IMR-90 (cell line): ENCODE results near the gene FABP2. TPM values are rescaled to one million over a fixed set of nuclear protein-coding genes. Genes with fewer than 3 reads are reported as not detected.

Source experiments
- ATAC-seq: fragments of 200-7000 bp; cut with Tn5 transposase; 2 replicates; pipeline ENCODE4 v1.9.1; 2020; ENCODE audit warnings: low read depth, mild to moderate bottlenecking, moderate library complexity
- BruUV-seq: library from RNA; stranded (reverse); fragments of 400-500 nt; replicated peaks from 2 replicates; lab custom pipeline; 2021; lab: Mats Ljungman, UMichigan
- CTCF ChIA-PET: fragments of 300-600 bp; formaldehyde crosslinking; extraction: SDS; loops from one replicate; lab custom pipeline; 2021; ENCODE audit warnings: antibody characterized with exemption; lab: Yijun Ruan, JAX
- POLR2A ChIA-PET: fragments of 300-600 bp; sonication (Branson Sonifier 250); formaldehyde crosslinking; loops from one replicate; lab custom pipeline; 2022; ENCODE audit warnings: antibody characterized with exemption; ENCODE audit not compliant: unreplicated experiment; lab: Charles Lee
- DNase-seq: peaks from one replicate; pipeline ENCODE4 v3.0.0; 2013
- H2AFZ ChIP-seq: replicated peaks from 2 replicates; pipeline ENCODE3; 2013; ENCODE audit warnings: low read length, mild to moderate bottlenecking; ENCODE audit not compliant: poor library complexity
- H2AK5ac ChIP-seq: 2 replicates; pipeline ENCODE4 v1.6.1; 2013; ENCODE audit warnings: low read depth, low read length, inconsistent platforms
- H2AK9ac ChIP-seq: replicated peaks from 2 replicates; pipeline ENCODE3; 2013; ENCODE audit warnings: mild to moderate bottlenecking, low read depth, low read length, moderate library complexity; ENCODE audit not compliant: poor library complexity
- H2BK120ac ChIP-seq: 2 replicates; pipeline ENCODE4 v1.6.1; 2013; ENCODE audit warnings: low read depth, low read length, inconsistent platforms
- H2BK15ac ChIP-seq: 3 replicates; pipeline ENCODE4 v1.6.1; 2013; ENCODE audit warnings: low read depth, low read length, inconsistent platforms
- H2BK20ac ChIP-seq: 2 replicates; pipeline ENCODE4 v1.6.1; 2013; ENCODE audit warnings: low read depth, mild to moderate bottlenecking, inconsistent platforms, low read length, moderate library complexity
- H2BK5ac ChIP-seq: 2 replicates; pipeline ENCODE4 v1.6.1; 2013; ENCODE audit warnings: mild to moderate bottlenecking, low read depth, low read length, inconsistent platforms; ENCODE audit not compliant: poor library complexity, severe bottlenecking
- H3K14ac ChIP-seq: replicated peaks from 2 replicates; pipeline ENCODE4 v1.6.1; 2013; ENCODE audit warnings: low read depth, low read length, inconsistent platforms
- H3K18ac ChIP-seq: 2 replicates; pipeline ENCODE4 v1.6.1; 2013; ENCODE audit warnings: low read depth, low read length, control low read depth
- H3K23ac ChIP-seq: 2 replicates; pipeline ENCODE4 v1.6.1; 2013; ENCODE audit warnings: low read depth, low read length, inconsistent platforms
- H3K27ac ChIP-seq: 2 replicates; pipeline ENCODE4 v1.5.1; 2013; ENCODE audit warnings: mild to moderate bottlenecking, control low read depth, low read length; ENCODE audit not compliant: insufficient read depth
- H3K27me3 ChIP-seq: 2 replicates; pipeline ENCODE4 v1.6.1; 2013; ENCODE audit warnings: low read length; ENCODE audit not compliant: control insufficient read depth, insufficient read depth
- H3K36me3 ChIP-seq: 2 replicates; pipeline ENCODE4 v1.6.1; 2013; ENCODE audit warnings: low read length, mixed read lengths; ENCODE audit not compliant: control insufficient read depth, insufficient read depth
- H3K4ac ChIP-seq: 2 replicates; pipeline ENCODE4 v1.6.1; 2013; ENCODE audit warnings: low read depth, low read length, inconsistent platforms
- H3K4me1 ChIP-seq: 2 replicates; pipeline ENCODE4 v1.6.1; 2013; ENCODE audit warnings: low read length, mixed read lengths; ENCODE audit not compliant: control insufficient read depth, insufficient read depth
- H3K4me2 ChIP-seq: 2 replicates; pipeline ENCODE4 v1.6.1; 2013; ENCODE audit warnings: low read depth, mild to moderate bottlenecking, control low read depth, low read length, moderate library complexity
- H3K4me3 ChIP-seq: 2 replicates; pipeline ENCODE4 v1.5.1; 2013; ENCODE audit warnings: low read depth, mild to moderate bottlenecking, control low read depth, low read length, moderate library complexity; ENCODE audit not compliant: insufficient read depth
- H3K56ac ChIP-seq: 2 replicates; pipeline ENCODE4 v1.6.1; 2013; ENCODE audit warnings: low read length, inconsistent platforms; ENCODE audit not compliant: insufficient read depth; ENCODE audit errors: extremely low read depth
- H3K79me1 ChIP-seq, 2 experiments: 2 replicates each; pipeline ENCODE4 v1.6.1; 2013; ENCODE audit warnings: low read length in 2 of 2, inconsistent platforms in 1 of 2, low read depth in 1 of 2
- H3K9ac ChIP-seq: 2 replicates; pipeline ENCODE4 v1.6.1; 2013; ENCODE audit warnings: low read depth, low read length, control low read depth
- H3K9me1 ChIP-seq: 2 replicates; pipeline ENCODE4 v1.6.1; 2013; ENCODE audit warnings: low read length, inconsistent platforms; ENCODE audit not compliant: insufficient read depth
- H3K9me3 ChIP-seq: 2 replicates; pipeline ENCODE4 v1.6.1; 2013; ENCODE audit warnings: low read length; ENCODE audit not compliant: control insufficient read depth, insufficient read depth
- H4K20me1 ChIP-seq: 2 replicates; pipeline ENCODE4 v1.6.1; 2013; ENCODE audit warnings: low read length, inconsistent platforms; ENCODE audit not compliant: insufficient read depth
- H4K5ac ChIP-seq: 2 replicates; pipeline ENCODE4 v1.6.1; 2013; ENCODE audit warnings: mild to moderate bottlenecking, low read depth, low read length, control low read depth
- H4K8ac ChIP-seq, 2 experiments: 2 replicates each; pipeline ENCODE4 v1.6.1; 2013; ENCODE audit warnings: low read depth in 2 of 2, low read length in 2 of 2, control low read depth in 1 of 2, inconsistent platforms in 1 of 2
- H4K91ac ChIP-seq: 2 replicates; pipeline ENCODE4 v1.6.1; 2013; ENCODE audit warnings: low read depth, low read length, inconsistent platforms; ENCODE audit not compliant: insufficient read depth
- BHLHE40 ChIP-seq: fragments of 150-350 bp; IDR thresholded peaks from 2 replicates; pipeline ENCODE4 v1.6.1; 2016; ENCODE audit warnings: mild to moderate bottlenecking, low read depth, low read length
- CEBPB ChIP-seq: IDR thresholded peaks from 2 replicates; pipeline ENCODE4 v1.6.1; 2012; ENCODE audit warnings: low read depth, low read length, improper control_type of control experiment
- CHD1 ChIP-seq: IDR thresholded peaks from 2 replicates; pipeline ENCODE4 v1.6.1; 2012; ENCODE audit warnings: low read depth, low read length, improper control_type of control experiment
- FOS ChIP-seq: fragments of 150-350 bp; IDR thresholded peaks from 2 replicates; pipeline ENCODE4 v1.6.1; 2016; ENCODE audit warnings: low read depth, low read length
- MAFK ChIP-seq: IDR thresholded peaks from 2 replicates; pipeline ENCODE4 v1.6.1; 2012; ENCODE audit warnings: low read depth, low read length, improper control_type of control experiment
- MAZ ChIP-seq: IDR thresholded peaks from 2 replicates; pipeline ENCODE4 v1.6.1; 2012; ENCODE audit warnings: low read depth, mild to moderate bottlenecking, low read length, improper control_type of control experiment, moderate library complexity, borderline replicate concordance
- MXI1 ChIP-seq: IDR thresholded peaks from 2 replicates; pipeline ENCODE4 v1.6.1; 2012; ENCODE audit warnings: low read depth, mild to moderate bottlenecking, low read length, moderate library complexity, borderline replicate concordance
- NFE2L2 ChIP-seq: fragments of 150-350 bp; IDR thresholded peaks from 2 replicates; pipeline ENCODE4 v1.6.1; 2016; ENCODE audit warnings: low read depth, mild to moderate bottlenecking, low read length
- POLR2A ChIP-seq: IDR thresholded peaks from 2 replicates; pipeline ENCODE4 v1.6.1; 2012; ENCODE audit warnings: mild to moderate bottlenecking, low read depth, low read length
- RAD21 ChIP-seq: IDR thresholded peaks from 2 replicates; pipeline ENCODE4 v1.6.1; 2012; ENCODE audit warnings: low read length, improper control_type of control experiment
- RCOR1 ChIP-seq: IDR thresholded peaks from 2 replicates; pipeline ENCODE4 v1.6.1; 2012; ENCODE audit warnings: mild to moderate bottlenecking, low read length, improper control_type of control experiment; ENCODE audit not compliant: insufficient replicate concordance
- RFX5 ChIP-seq: IDR thresholded peaks from 2 replicates; pipeline ENCODE4 v1.8.0; 2012; ENCODE audit warnings: low read depth, mild to moderate bottlenecking, low read length, moderate library complexity
- SMC3 ChIP-seq: fragments of 150-350 bp; IDR thresholded peaks from 2 replicates; pipeline ENCODE4 v1.6.1; 2016; ENCODE audit warnings: low read depth, mild to moderate bottlenecking, antibody characterized with exemption, low read length, moderate library complexity
- USF2 ChIP-seq: fragments of 150-350 bp; IDR thresholded peaks from 2 replicates; pipeline ENCODE4 v1.6.1; 2017; ENCODE audit warnings: mild to moderate bottlenecking, antibody characterized with exemption, low read length, low read depth
- WGBS, 2 experiments: methylation state at CpG; one replicate each; pipeline versions ENCODE4 v1.1.5 to v1.1.7; 2013; ENCODE audit warnings: missing lambda C conversion rate in 2 of 2; ENCODE audit not compliant: insufficient read length in 1 of 2; ENCODE audit errors: extremely low coverage in 2 of 2; 5-methylcytosine and 5-hydroxymethylcytosine counted together
- dilution Hi-C: fragments of 300-500 bp; cut with HindIII; formaldehyde crosslinking; loops from one replicate; pipeline ENCODE4 v1.14.3; 2018; ENCODE audit warnings: low sequenced_read_pairs; ENCODE audit not compliant: unreplicated experiment
- in situ Hi-C: fragments of 300-500 bp; cut with MboI; formaldehyde crosslinking; loops from 3 replicates; pipeline ENCODE4 v1.14.3; 2019; ENCODE audit warnings: low sequenced_read_pairs, inconsistent platforms, mixed read lengths
- intact Hi-C: fragments of 100-400 bp; cut with micrococcal nuclease; formaldehyde crosslinking; loops from 2 replicates; pipeline ENCODE4 v1.10.0; 2022
- polyA plus RNA-seq, 3 experiments: library from polyadenylated mRNA; depleted of rRNA; stranded (reverse); fragments of >200 nt; gene quantifications; 2 replicates each; pipeline ENCODE4 v1.2.3, GENCODE V29; 2012; ENCODE audit warnings: low replicate concordance in 1 of 3
- total RNA-seq: library from RNA; depleted of rRNA; stranded (reverse); fragments of >200 nt; gene quantifications from 2 replicates; pipeline ENCODE4 v1.2.3, GENCODE V29; 2012
- TF ChIP-seq, protein P1 (sequence below): conservative IDR thresholded peaks from 2 replicates; pipeline ENCODE4 v1.5.1; 2012; ENCODE audit warnings: mild to moderate bottlenecking, low read depth, low read length, improper control_type of control experiment
- TF ChIP-seq, protein P2 (sequence below): fragments of 150-350 bp; IDR thresholded peaks from 2 replicates; pipeline ENCODE4 v1.6.1; 2016; ENCODE audit warnings: low read depth, mild to moderate bottlenecking, low read length, moderate library complexity, borderline replicate concordance

The FABP2 gene
- total and polyA plus RNA-seq, 2 of the 4 experiments (the other 2 are of a cell fraction): not detected

GRCh38 chr4:119303587-119304305, 18.2 kb downstream of the FABP2 start:
- ATAC-seq: no peak
- Histone ChIP-seq H4K5ac (no peak overlapping the region), H3K18ac (no peak overlapping the region), H3K4me1 (no peaks in the 10 kb centered on the region; the same call in 1 of the 2 replicates), H3K9me3 (no peaks in the 10 kb centered on the region), H2AFZ (no peak overlapping the region), H3K4ac (no peak overlapping the region), H3K4me3 (no peak overlapping the region), H4K91ac (no peak overlapping the region), H2BK5ac (no peak overlapping the region), H4K8ac (no peak overlapping the region), H3K56ac (no peak overlapping the region), H3K36me3 (no peaks in the 10 kb centered on the region), H3K79me1 (peaks cover 0 to 19% of the 10 kb centered on the region in 2 experiments; a peak in 3 of 4 replicates), H3K23ac (no peak overlapping the region), H3K4me2 (no peak overlapping the region), H2BK120ac (no peak overlapping the region), H3K9me1 (0 out of 2 replicates have a peak, but pooled peaks cover 3% of the 10 kb centered on the region), H3K27me3 (no peaks in the 10 kb centered on the region), H2AK9ac (no peak overlapping the region), H2AK5ac (no peak overlapping the region), H2BK15ac (no peak overlapping the region), H4K20me1 (no peaks in the 10 kb centered on the region), H2BK20ac (no peak overlapping the region), H3K14ac (no peak overlapping the region), H3K27ac (no peak overlapping the region), H3K9ac (no peak overlapping the region)
- no peak for TF ChIP-seq USF2
- TF ChIP-seq NFE2L2: no peak
- TF ChIP-seq SMC3: no peak
- TF ChIP-seq, protein P1, sequence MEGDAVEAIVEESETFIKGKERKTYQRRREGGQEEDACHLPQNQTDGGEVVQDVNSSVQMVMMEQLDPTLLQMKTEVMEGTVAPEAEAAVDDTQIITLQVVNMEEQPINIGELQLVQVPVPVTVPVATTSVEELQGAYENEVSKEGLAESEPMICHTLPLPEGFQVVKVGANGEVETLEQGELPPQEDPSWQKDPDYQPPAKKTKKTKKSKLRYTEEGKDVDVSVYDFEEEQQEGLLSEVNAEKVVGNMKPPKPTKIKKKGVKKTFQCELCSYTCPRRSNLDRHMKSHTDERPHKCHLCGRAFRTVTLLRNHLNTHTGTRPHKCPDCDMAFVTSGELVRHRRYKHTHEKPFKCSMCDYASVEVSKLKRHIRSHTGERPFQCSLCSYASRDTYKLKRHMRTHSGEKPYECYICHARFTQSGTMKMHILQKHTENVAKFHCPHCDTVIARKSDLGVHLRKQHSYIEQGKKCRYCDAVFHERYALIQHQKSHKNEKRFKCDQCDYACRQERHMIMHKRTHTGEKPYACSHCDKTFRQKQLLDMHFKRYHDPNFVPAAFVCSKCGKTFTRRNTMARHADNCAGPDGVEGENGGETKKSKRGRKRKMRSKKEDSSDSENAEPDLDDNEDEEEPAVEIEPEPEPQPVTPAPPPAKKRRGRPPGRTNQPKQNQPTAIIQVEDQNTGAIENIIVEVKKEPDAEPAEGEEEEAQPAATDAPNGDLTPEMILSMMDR: no peak
- TF ChIP-seq MAZ: no peak
- no peak for TF ChIP-seq RFX5
- TF ChIP-seq, protein P2, sequence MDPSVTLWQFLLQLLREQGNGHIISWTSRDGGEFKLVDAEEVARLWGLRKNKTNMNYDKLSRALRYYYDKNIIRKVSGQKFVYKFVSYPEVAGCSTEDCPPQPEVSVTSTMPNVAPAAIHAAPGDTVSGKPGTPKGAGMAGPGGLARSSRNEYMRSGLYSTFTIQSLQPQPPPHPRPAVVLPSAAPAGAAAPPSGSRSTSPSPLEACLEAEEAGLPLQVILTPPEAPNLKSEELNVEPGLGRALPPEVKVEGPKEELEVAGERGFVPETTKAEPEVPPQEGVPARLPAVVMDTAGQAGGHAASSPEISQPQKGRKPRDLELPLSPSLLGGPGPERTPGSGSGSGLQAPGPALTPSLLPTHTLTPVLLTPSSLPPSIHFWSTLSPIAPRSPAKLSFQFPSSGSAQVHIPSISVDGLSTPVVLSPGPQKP: no peak
- no peak for TF ChIP-seq CEBPB
- no peak for TF ChIP-seq MXI1
- no peak for TF ChIP-seq POLR2A
- TF ChIP-seq MAFK: no peak
- no peak for TF ChIP-seq RCOR1
- TF ChIP-seq BHLHE40: no peak
- TF ChIP-seq CHD1: no peak
- TF ChIP-seq RAD21: no peak
- no peak for TF ChIP-seq FOS
- ChIA-PET CTCF (no interaction called here), POLR2A (no interaction called here)
- WGBS, 2 experiments: no CpG with 5 or more reads among the region's 5 CpGs
- dilution Hi-C loops: no loop called here
- intact Hi-C loops: no loop called here
- no peak for DNase-seq
- in situ Hi-C loops: loop anchor here (5.0 kb wide), 1 partner anchor 754 kb away; no protein-coding TSS in a partner anchor
- no TSS peak for BruUV-seq
